ENCODE results near the gene SEC24C. TPM values are rescaled to one million over a fixed set of nuclear protein-coding genes. Genes with fewer than 3 reads are reported as not detected.
A peak's percentile ranks its signal among the peaks of the same experiment; 100 is the strongest.
"Not testable (repeated sequence)": the region's sequence is repeated elsewhere in the genome, so short reads cannot be mapped to it uniquely, and the experiment has no call there.

Gene SEC24C
- 48.4 and 58.4 TPM in 2 replicates for total RNA-seq

GRCh38 chr10:73743905-73744663 is at the start of gene SEC24C:
TSS of gene SEC24C (plus strand) at chr10:73744372. CDS start at chr10:73746833, 2,461 bp downstream.
- peak; percentile 91 to 97 for DNase-seq (ENCODE audit: low read depth in 2 of 2)

DNA sequence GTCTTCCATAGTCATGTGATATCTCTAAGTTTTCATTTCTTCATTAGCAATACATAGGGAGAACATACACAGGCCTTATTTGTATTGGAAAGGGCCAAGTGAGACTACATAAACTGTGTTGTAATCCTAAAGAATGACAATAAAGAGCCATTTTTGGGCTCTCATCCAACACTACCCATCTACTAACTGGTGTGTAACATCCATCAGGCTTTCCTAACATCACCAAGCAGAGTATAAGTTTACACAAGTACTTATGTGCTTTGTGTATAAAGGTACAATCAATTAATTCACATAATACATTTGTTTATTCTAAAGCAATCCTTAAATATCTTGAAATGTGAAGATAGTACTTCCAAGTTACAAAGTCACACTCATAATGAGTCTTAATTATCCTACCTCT is 48.9 kb upstream of the SEC24C start:
- not testable (repeated sequence) for DNase-seq (ENCODE audit: low read depth in 2 of 2)

- not testable (repeated sequence) for DNase-seq (ENCODE audit: low read depth in 2 of 2)
These were observed 46.5 kb upstream of the SEC24C start, which contains the start of gene AGAP5 for GRCh38 chr10:73697675-73698159. TSS of gene AGAP5 (minus strand) at chr10:73698109. CDS start at chr10:73697755, 354 bp downstream.

DNA sequence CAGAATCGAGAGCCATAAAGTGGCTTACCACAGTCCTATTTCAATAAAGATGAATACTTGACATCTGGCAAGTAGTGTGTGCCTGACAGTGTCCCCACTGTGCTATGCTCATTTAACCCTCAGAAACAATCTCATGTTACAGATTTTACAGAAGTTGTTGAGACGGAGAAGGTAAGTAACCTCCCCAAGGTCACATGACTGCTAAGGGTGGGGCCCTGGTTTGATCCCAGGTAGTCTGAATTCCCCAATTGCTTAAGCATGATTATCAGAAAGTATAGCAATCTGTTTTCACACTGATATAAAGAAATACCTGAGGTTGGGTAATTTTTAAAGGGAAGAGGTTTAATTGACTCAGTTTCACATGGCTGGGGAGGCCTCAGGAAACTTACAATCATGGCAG is 45.4 kb upstream of the SEC24C start:
- not testable (repeated sequence) for DNase-seq (ENCODE audit: low read depth in 2 of 2)

DNA sequence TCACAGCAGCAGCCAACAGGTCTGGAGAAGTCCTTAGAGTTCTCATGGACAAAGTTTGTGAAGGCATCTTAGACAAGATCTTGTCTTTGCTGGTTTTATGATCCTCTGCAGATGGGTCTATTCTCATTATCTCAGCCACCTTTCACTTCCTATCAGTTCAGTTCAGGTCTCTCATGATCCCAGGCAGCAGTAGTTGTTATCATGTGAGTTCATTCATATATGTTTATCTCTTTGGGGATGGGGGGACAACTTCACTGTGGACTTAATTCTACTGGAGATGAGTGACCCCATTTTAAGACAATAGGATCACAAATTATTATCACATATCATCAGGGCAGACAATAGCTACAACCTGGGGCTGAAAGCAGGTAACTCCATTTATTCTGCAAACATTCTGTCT is 40.2 kb upstream of the SEC24C start:
- not testable (repeated sequence) for DNase-seq (ENCODE audit: low read depth in 2 of 2)

DNA sequence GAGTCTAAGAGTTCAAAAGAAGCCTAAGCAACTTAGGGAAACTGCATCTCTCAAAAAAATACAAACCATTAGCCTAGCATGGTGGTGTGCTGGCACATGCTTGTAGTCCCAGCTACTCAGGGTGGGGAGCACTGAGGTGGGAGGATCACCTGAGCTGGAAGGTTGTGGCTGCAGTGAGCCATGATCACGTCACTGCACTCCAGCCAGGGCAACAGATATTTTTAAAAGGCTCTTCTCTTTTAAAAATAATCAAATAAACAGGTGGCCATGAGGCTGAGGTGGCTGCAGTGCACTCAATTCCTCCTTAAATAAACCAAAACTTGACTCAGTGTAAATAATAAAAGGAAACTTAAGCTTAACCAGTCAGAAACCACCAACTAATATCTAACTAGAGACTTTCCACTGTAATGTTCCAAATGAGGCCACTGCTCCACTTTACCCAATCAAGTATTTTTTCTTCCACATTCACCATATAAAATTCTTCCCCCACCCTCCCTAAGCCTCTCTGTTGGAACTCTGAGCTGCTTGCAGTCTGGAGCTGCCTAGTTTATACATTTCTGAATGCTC is 38.6 kb upstream of the SEC24C start:
- not testable (repeated sequence) for DNase-seq (ENCODE audit: low read depth in 2 of 2)

DNA sequence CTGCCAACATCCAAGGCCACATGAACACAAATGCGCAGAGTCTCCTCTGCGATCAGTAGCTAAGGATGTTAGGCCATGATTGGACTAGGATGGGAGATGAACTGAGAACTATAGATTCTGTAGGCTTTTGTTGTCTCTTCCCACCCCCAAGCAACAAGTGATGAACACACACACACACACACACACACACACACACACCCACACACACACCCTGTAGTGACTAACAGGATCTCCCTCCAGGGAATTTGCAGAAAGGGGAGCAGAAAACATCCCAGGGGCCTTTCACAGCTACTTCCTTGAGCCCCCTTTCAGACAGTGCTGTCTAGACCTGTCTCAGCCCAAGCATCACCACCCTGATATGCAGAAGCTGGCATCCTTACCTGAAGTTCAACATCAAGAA is 37.7 kb upstream of the SEC24C start:
- not testable (repeated sequence) for DNase-seq (ENCODE audit: low read depth in 2 of 2)

DNA sequence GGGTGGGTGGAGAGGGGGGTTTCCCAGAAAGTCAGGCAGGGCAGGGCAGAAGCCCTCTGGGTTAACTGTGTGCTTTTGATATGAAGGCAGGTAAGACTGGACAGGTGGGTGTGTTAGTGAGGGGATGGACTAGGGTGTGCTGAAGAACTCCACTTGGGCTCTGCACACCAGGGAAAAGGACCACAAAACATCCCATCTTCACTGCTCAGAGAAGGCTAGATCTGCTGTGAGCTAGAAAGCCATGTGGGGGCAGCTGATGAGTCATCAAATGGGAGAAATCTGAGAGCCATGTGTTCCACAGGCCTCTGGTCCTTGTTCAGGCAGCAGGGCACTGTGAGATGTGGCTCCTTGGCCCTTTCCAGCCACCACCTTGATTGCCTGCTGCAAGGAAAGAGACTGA is 36.5 kb upstream of the SEC24C start:
- not testable (repeated sequence) for DNase-seq (ENCODE audit: low read depth in 2 of 2)

- DNase-seq (ENCODE audit: low read depth in 2 of 2) = not testable (repeated sequence)
These were observed 36.0 kb upstream of the SEC24C start for GRCh38 chr10:73708122-73708521.

GRCh38 chr10:73711683-73712082 is 32.5 kb upstream of the SEC24C start:
- not testable (repeated sequence) for DNase-seq (ENCODE audit: low read depth in 2 of 2)

- DNase-seq (ENCODE audit: low read depth in 2 of 2) = not testable (repeated sequence)
These were observed 30.3 kb upstream of the SEC24C start for GRCh38 chr10:73713912-73714311.

DNA sequence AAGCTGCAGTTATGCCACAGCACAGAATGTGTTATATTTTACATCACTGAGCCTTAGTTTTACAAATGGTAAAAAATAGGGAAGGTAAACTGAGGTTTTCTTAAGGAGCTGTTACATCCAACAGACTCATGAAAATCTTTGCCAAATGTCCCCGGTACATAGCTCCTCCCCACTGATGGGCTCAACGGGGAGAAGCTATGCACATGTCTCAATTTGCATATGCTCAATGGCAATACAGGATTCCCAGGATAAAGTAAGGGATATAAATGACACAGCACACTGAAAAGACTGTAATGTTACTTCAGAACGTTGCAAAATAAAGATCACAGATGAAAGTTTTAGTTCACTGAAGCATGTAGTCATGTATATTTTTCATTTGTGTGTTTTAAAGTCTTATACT is 29.7 kb upstream of the SEC24C start:
- DNase-seq (ENCODE audit: low read depth in 2 of 2) = not testable (repeated sequence)

DNA sequence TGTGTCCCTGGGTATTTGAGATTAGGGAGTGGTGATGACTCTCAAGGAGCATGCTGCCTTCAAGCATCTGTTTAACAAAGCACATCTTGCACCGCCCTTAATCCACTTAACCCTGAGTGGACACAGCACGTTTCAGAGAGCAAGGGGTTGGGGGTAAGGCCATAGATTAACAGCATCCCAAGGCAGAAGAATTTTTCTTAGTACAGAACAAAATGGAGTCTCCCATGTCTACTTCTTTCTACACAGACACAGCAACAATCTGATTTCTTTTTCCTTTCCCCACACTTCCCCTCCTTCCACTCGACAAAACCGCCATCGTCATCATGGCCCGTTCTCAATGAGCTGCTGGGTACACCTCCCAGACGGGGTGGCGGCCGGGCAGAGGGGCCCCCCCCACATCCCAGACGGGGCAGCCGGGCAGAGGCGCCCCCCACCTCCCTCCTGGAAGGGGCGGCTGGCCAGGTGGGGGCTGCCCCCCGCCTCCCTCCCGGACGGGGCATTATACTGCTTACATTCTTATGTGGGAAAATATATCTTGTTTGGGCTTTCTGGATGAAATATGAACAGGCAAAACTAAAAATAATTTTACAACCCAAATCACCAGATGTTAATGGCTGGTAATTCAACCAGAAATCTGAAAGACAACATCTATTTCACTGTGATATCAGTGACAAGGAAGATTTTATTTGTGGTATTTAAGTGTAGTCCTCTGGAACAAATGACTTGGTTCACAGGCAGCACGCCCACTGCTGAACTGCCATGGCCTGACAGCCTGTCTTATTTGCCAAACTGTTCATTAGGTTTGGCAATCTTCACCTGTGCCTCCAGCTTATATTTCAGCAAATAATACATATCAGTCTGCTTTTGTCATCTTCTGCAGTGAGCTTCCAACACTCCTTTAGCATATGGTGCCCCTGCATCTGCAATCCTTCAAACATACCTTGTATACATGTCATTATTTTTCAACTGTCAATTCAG is 28.7 kb upstream of the SEC24C start:
- not testable (repeated sequence) for DNase-seq (ENCODE audit: low read depth in 2 of 2)

- no peak for DNase-seq (ENCODE audit: low read depth in 2 of 2)
These were observed 27.9 kb upstream of the SEC24C start for GRCh38 chr10:73716251-73716650.

GRCh38 chr10:73717556-73717955 is 26.6 kb upstream of the SEC24C start:
- no peak for DNase-seq (ENCODE audit: low read depth in 2 of 2)

GRCh38 chr10:73720561-73720960 is 23.6 kb upstream of the SEC24C start:
- peak; percentile 14 to 81 for DNase-seq (ENCODE audit: low read depth in 2 of 2)

- DNase-seq (ENCODE audit: low read depth in 2 of 2) = no peak
These were observed 20.7 kb upstream of the SEC24C start for GRCh38 chr10:73723516-73723915.

GRCh38 chr10:73729781-73730152 is 14.4 kb upstream of the SEC24C start:
- DNase-seq (ENCODE audit: low read depth in 2 of 2) = peak; percentile 9 to 64

DNA sequence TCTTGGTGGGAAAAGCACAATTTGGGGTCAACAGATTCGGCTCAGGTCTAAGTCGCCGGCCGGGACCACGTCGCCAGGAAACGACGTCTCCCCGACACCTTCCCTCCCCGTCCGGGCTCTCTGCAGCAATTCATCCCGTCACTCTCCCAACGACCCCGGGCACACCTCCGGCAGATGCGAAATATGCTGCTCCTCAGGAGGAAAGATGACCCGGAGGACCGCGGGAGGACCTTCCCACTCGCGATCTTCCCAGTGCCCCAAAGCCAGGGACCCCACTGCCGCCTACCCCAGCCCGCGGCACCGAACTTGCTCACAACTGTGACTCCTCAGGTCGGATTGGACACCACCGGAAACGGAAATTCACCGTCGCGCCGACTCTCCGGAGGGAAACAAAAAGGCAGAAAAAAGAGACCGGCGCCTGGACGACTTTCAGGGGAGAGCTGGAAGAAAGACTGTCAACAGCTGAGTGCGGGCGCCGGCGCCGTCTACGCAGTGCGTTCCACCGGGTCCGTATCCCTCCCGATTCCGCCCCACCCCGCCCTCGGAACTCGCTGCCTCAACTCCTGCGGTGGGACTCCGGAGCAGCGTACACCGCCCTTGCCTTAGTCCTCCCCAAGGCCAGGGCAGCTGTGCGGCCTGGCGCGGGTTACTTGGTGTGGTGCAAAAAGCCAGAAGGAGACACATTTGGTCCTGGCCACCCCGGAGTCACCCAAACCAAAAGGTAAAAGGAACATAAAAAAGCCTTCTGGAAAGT is 13.8 kb upstream of the SEC24C start:
- DNase-seq (ENCODE audit: low read depth in 2 of 2) = peak; percentile 80 to 90

GRCh38 chr10:73731588-73732375 is 12.4 kb upstream of the SEC24C start:
- no peak for DNase-seq (ENCODE audit: low read depth in 2 of 2)
